ENCODE results near the gene NAA80. TPM values are rescaled to one million over a fixed set of nuclear protein-coding genes. Genes with fewer than 3 reads are reported as not detected.

NAA80 gene
- total and polyA plus RNA-seq, 2 donors from 2014 or later = 8.7 to 10.7 TPM

GRCh38 chr3:50333744-50334328 is 34.6 kb upstream of the NAA80 start:
- no peaks in the 10 kb centered on the region for H3K9me3 ChIP-seq (ENCODE audit: control insufficient read depth in 2 of 3, insufficient read depth in 1 of 3, low read length in 3 of 3)
- peaks cover 4 to 30% (median 19%) of the 10 kb centered on the region in 3 donors for H3K36me3 ChIP-seq (ENCODE audit: control insufficient read depth in 2 of 3, insufficient read depth in 3 of 3, low read length in 3 of 3)
- no peak for TF ChIP-seq CTCF (IDR thresholded peaks at IDR 0.05; ENCODE audit: borderline replicate concordance, extremely low read depth, insufficient read depth)
- FAIRE-seq = no peak
- H3K27ac ChIP-seq (ENCODE audit: low read depth in 2 of 2, low read length in 2 of 2) = peak overlapping the region; percentile 71 to 86
- peak in 1 of 5 donors; percentile 66 for DNase-seq
- H3K9ac ChIP-seq (ENCODE audit: low read length in 3 of 3) = peak overlapping the region in 1 of 3 donors; percentile 51
- H3K4me1 ChIP-seq (ENCODE audit: control insufficient read depth in 2 of 3, insufficient read depth in 2 of 3, low read depth in 1 of 3, low read length in 3 of 3) = peaks cover 2 to 25% (median 14%) of the 10 kb centered on the region in 3 donors
- H3K27me3 ChIP-seq (ENCODE audit: control insufficient read depth, insufficient read depth, low read length) = no peaks in the 10 kb centered on the region
- peak overlapping the region in 1 of 3 donors; percentile 1 for H3K4me3 ChIP-seq (ENCODE audit: low read length in 3 of 3)
- intact Hi-C loops (cut with DNase I) = no loop called here

- no peaks in the 10 kb centered on the region for H3K9me3 ChIP-seq (ENCODE audit: control insufficient read depth in 2 of 3, insufficient read depth in 1 of 3, low read length in 3 of 3)
- H3K27me3 ChIP-seq (ENCODE audit: control insufficient read depth, insufficient read depth, low read length) = no peaks in the 10 kb centered on the region
- FAIRE-seq = no peak
- intact Hi-C loops (cut with DNase I) = no loop called here
- peaks cover 0 to 29% (median 11%) of the 10 kb centered on the region in 3 donors for H3K4me1 ChIP-seq (ENCODE audit: control insufficient read depth in 2 of 3, insufficient read depth in 2 of 3, low read depth in 1 of 3, low read length in 3 of 3)
- no peak overlapping the region for H3K9ac ChIP-seq (ENCODE audit: low read length in 3 of 3)
- no peak overlapping the region for H3K4me3 ChIP-seq (ENCODE audit: low read length in 3 of 3)
- TF ChIP-seq CTCF (IDR thresholded peaks at IDR 0.05; ENCODE audit: borderline replicate concordance, extremely low read depth, insufficient read depth) = no peak
- H3K36me3 ChIP-seq (ENCODE audit: control insufficient read depth in 2 of 3, insufficient read depth in 3 of 3, low read length in 3 of 3) = peaks cover 4 to 30% (median 19%) of the 10 kb centered on the region in 3 donors
- DNase-seq = no peak
- H3K27ac ChIP-seq (ENCODE audit: low read depth in 2 of 2, low read length in 2 of 2) = no peak overlapping the region
Measured at GRCh38 chr3:50331364-50331907, 32.2 kb upstream of the NAA80 start.

GRCh38 chr3:50330330-50330729 is 31.1 kb upstream of the NAA80 start:
- no peak for TF ChIP-seq CTCF (IDR thresholded peaks at IDR 0.05; ENCODE audit: borderline replicate concordance, extremely low read depth, insufficient read depth)
- no peak for DNase-seq
- Histone ChIP-seq H3K27ac (ENCODE audit: low read depth in 2 of 2, low read length in 2 of 2) (no peak overlapping the region), H3K4me1 (ENCODE audit: control insufficient read depth in 2 of 3, insufficient read depth in 2 of 3, low read depth in 1 of 3, low read length in 3 of 3) (peaks cover 0 to 19% (median 3%) of the 10 kb centered on the region in 3 donors), H3K9ac (ENCODE audit: low read length in 3 of 3) (no peak overlapping the region), H3K36me3 (ENCODE audit: control insufficient read depth in 2 of 3, insufficient read depth in 3 of 3, low read length in 3 of 3) (peaks cover 4 to 37% (median 23%) of the 10 kb centered on the region in 3 donors), H3K4me3 (ENCODE audit: low read length in 3 of 3) (no peak overlapping the region), H3K9me3 (ENCODE audit: control insufficient read depth in 2 of 3, insufficient read depth in 1 of 3, low read length in 3 of 3) (no peaks in the 10 kb centered on the region), H3K27me3 (ENCODE audit: control insufficient read depth, insufficient read depth, low read length) (no peaks in the 10 kb centered on the region)
- intact Hi-C loops (cut with DNase I) = no loop called here
- FAIRE-seq = no peak

Measured in kidney (tissue), 14 donors.